Measurements from ENCODE around the gene ZNF575. TPM values are rescaled to one million over a fixed set of nuclear protein-coding genes. Genes with fewer than 3 reads are reported as not detected.

Gene ZNF575
- total and polyA plus RNA-seq, 10 of the 15 experiments (the other 5 are each of a cell fraction or from before 2014, with no cell fraction given): 0.18 to 2.8 (median 0.75) TPM

- no peak for FAIRE-seq
- H2AFZ ChIP-seq (ENCODE audit: control insufficient read depth, low read depth, low read length): peak overlapping the region; percentile 76
- peaks cover 3% of the 10 kb centered on the region; the same call in 1 of the 2 replicates for H3K4me1 ChIP-seq (ENCODE audit: control insufficient read depth, insufficient read depth, low read length)
- CTCF ChIA-PET: interaction anchor here (0.6 to 9.3 kb wide), 7 partner anchors 11 to 80 kb away, joined by 3 to 393 read pairs (median 5); partner anchors contain the start of genes IRGQ, PHLDB3 and ZNF576
- BruUV-seq (replicated peaks): TSS peak; percentile 51
- POLR2A ChIA-PET: interaction anchor here (1.4 to 2.9 kb wide), 5 partner anchors 10 to 142 kb away, joined by 5 to 13 read pairs (median 5); partner anchors contain the start of genes IRGQ, XRCC1 and ZNF576
- no peak for DNase-seq (ENCODE audit: low read depth, low spot score)
- H3K9ac ChIP-seq (ENCODE audit: control insufficient read depth, insufficient read depth, low read length): peak overlapping the region; percentile 55
- H3K9me3 ChIP-seq (replicated peaks; ENCODE audit: control insufficient read depth, insufficient read depth, low read length): no peaks in the 10 kb centered on the region
- SMC1A ChIA-PET (ENCODE audit: uncharacterized antibody, unreplicated experiment): interaction anchor here (0.8 to 3.4 kb wide), 8 partner anchors 10 to 253 kb away, joined by 3 to 22 read pairs (median 6); partner anchors contain the start of genes IRGQ, PHLDB3 and ZNF576
- in situ Hi-C loops (cut with MboI) (no loop called here), intact Hi-C loops (cut with micrococcal nuclease; ENCODE audit: unreplicated experiment) (no loop called here)
- WGBS (ENCODE audit: insufficient coverage, insufficient replicate concordance, low lambda C conversion rate, missing lambda C conversion rate): 3% methylated on average over 25 of the region's 26 CpGs
- no peaks in the 10 kb centered on the region for H3K36me3 ChIP-seq (ENCODE audit: control insufficient read depth in 2 of 2, insufficient read depth in 2 of 2, low read length in 1 of 2)
- peak; percentile 50 for ATAC-seq
- peak overlapping the region; percentile 85 for H3K4me2 ChIP-seq (ENCODE audit: control insufficient read depth, insufficient read depth)
- no peaks in the 10 kb centered on the region for H4K20me1 ChIP-seq (ENCODE audit: control insufficient read depth, insufficient read depth)
- peak overlapping the region; percentile 65 for H3K27ac ChIP-seq (ENCODE audit: control insufficient read depth, insufficient read depth)
- peaks cover 12% of the 10 kb centered on the region for H3K79me2 ChIP-seq (ENCODE audit: control insufficient read depth, insufficient read depth, low read length)
- RAD21 ChIA-PET (ENCODE audit: unreplicated experiment): interaction anchor here (1.0 to 3.5 kb wide), 3 partner anchors 10 to 79 kb away, joined by 3 to 29 read pairs (median 23); partner anchors contain the start of genes IRGQ and ZNF576
- H3K27me3 ChIP-seq (replicated peaks in 1 of 2; ENCODE audit: control insufficient read depth in 2 of 2, insufficient read depth in 2 of 2, low read length in 1 of 2): no peaks in the 10 kb centered on the region
- H3K4me3 ChIP-seq: peak overlapping the region; percentile 91
- TF ChIP-seq MYB (IDR thresholded peaks at IDR 0.05; ENCODE audit: borderline replicate concordance, low read depth, low read length) (no peak), CEBPZ (IDR thresholded peaks at IDR 0.05; ENCODE audit: low read depth, low read length) (no peak), HDGF (IDR thresholded peaks at IDR 0.05) (no peak), TCF7 (IDR thresholded peaks at IDR 0.05; ENCODE audit: borderline replicate concordance) (no peak), ESRRA (IDR thresholded peaks at IDR 0.05; ENCODE audit: low read length) (no peak), RB1 (IDR thresholded peaks at IDR 0.05; ENCODE audit: borderline replicate concordance) (0 out of 2 replicates have a peak, but pooled peaks have one; percentile 19), HDAC2 (IDR thresholded peaks at IDR 0.05) (no peak), POLR2A (IDR thresholded peaks at IDR 0.05; ENCODE audit: low read depth, low read length) (no peak), SIN3A (IDR thresholded peaks at IDR 0.05; ENCODE audit: low read depth, low read length) (0 out of 2 replicates have a peak, but pooled peaks have one; percentile 25), KAT2A (conservative IDR thresholded peaks at IDR 0.05; ENCODE audit: control insufficient read depth, low read depth, low read length) (no peak), TAF1 (IDR thresholded peaks at IDR 0.05; ENCODE audit: borderline replicate concordance, low read depth, low read length) (no peak), ZNF274 (IDR thresholded peaks at IDR 0.05; ENCODE audit: insufficient read depth, insufficient read length) (no peak), GATAD2B (conservative IDR thresholded peaks at IDR 0.05; ENCODE audit: low read depth) (0 out of 2 replicates have a peak, but pooled peaks have one; percentile 10), EGR1 (IDR thresholded peaks at IDR 0.05; ENCODE audit: borderline replicate concordance in 1 of 2, low read depth in 2 of 2, low read length in 2 of 2) (no peak), NR2C1 (IDR thresholded peaks at IDR 0.05) (no peak), PML (IDR thresholded peaks at IDR 0.05; ENCODE audit: low read length) (no peak), NFXL1 (IDR thresholded peaks at IDR 0.05; ENCODE audit: borderline replicate concordance) (0 out of 2 replicates have a peak, but pooled peaks have one; percentile 39), RAD51 (IDR thresholded peaks at IDR 0.05) (no peak), ZNF207 (IDR thresholded peaks at IDR 0.05; ENCODE audit: borderline replicate concordance) (no peak)
- TF ChIP-seq, protein P1, sequence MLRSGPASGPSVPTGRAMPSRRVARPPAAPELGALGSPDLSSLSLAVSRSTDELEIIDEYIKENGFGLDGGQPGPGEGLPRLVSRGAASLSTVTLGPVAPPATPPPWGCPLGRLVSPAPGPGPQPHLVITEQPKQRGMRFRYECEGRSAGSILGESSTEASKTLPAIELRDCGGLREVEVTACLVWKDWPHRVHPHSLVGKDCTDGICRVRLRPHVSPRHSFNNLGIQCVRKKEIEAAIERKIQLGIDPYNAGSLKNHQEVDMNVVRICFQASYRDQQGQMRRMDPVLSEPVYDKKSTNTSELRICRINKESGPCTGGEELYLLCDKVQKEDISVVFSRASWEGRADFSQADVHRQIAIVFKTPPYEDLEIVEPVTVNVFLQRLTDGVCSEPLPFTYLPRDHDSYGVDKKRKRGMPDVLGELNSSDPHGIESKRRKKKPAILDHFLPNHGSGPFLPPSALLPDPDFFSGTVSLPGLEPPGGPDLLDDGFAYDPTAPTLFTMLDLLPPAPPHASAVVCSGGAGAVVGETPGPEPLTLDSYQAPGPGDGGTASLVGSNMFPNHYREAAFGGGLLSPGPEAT (IDR thresholded peaks at IDR 0.05; ENCODE audit: low read depth): no peak
Measured at GRCh38 chr19:43525836-43526771, 6.9 kb upstream of the ZNF575 start.

All from GM12878 (cell line).